PC-9 (cell line): Measurements from ENCODE around the gene ADAMTS2. TPM values are rescaled to one million over a fixed set of nuclear protein-coding genes. Genes with fewer than 3 reads are reported as not detected.

Source experiments
- BruUV-seq: library from RNA; stranded (reverse); fragments of 400-500 nt; replicated peaks from 2 replicates; lab custom pipeline; 2021; lab: Mats Ljungman, UMichigan
- CTCF ChIA-PET: fragments of 300-600 bp; sonication (Branson Sonifier 250); formaldehyde crosslinking; loops from one replicate; lab custom pipeline; 2022; ENCODE audit warnings: antibody characterized with exemption; lab: Charles Lee
- POLR2A ChIA-PET: fragments of 300-600 bp; sonication (Branson Sonifier 250); formaldehyde crosslinking; loops from one replicate; lab custom pipeline; 2022; ENCODE audit warnings: antibody characterized with exemption; ENCODE audit not compliant: unreplicated experiment; lab: Charles Lee
- DNase-seq, 2 experiments: peaks; one replicate each; pipeline versions ENCODE4 v3.0.0 to v3.0.0-alpha.2; 2015 to 2022; ENCODE audit warnings: mixed read lengths in 1 of 2
- H2AFZ ChIP-seq: fragments of 200-600 bp; sonication (generic); 2 replicates; pipeline ENCODE4 v1.8.1; 2017; ENCODE audit warnings: antibody characterized with exemption
- H3F3A ChIP-seq: fragments of 200-600 bp; sonication (generic); 2 replicates; pipeline ENCODE4 v1.8.1; 2017; ENCODE audit warnings: antibody characterized with exemption, mild to moderate bottlenecking, low read depth; ENCODE audit not compliant: insufficient read depth
- H3K27ac ChIP-seq: fragments of 200-600 bp; sonication (generic); 2 replicates; pipeline ENCODE4 v1.6.1; 2016; ENCODE audit warnings: mixed run types
- H3K27me3 ChIP-seq: fragments of 200-600 bp; sonication (generic); 2 replicates; pipeline ENCODE4 v1.6.1; 2016; ENCODE audit warnings: low read depth, mixed run types; ENCODE audit not compliant: insufficient read depth
- H3K36me3 ChIP-seq: fragments of 200-600 bp; sonication (generic); 2 replicates; pipeline ENCODE4 v1.6.1; 2016; ENCODE audit warnings: low read depth, mixed run types
- H3K4me1 ChIP-seq: fragments of 200-600 bp; sonication (generic); replicated peaks from 2 replicates; pipeline ENCODE4 v1.6.1; 2016; ENCODE audit warnings: mixed run types; ENCODE audit not compliant: insufficient read depth
- H3K4me2 ChIP-seq: fragments of 200-600 bp; sonication (generic); 2 replicates; pipeline ENCODE4 v1.6.1; 2017; ENCODE audit warnings: mixed run types
- H3K4me3 ChIP-seq: fragments of 200-600 bp; sonication (generic); 2 replicates; pipeline ENCODE4 v1.6.1; 2016; ENCODE audit warnings: mixed run types
- H3K79me2 ChIP-seq: fragments of 200-600 bp; sonication (generic); 2 replicates; pipeline ENCODE4 v1.6.1; 2017; ENCODE audit warnings: low read depth, mixed run types
- H3K9me2 ChIP-seq: fragments of 200-600 bp; sonication (generic); 2 replicates; pipeline ENCODE4 v1.8.1; 2017; ENCODE audit warnings: mild to moderate bottlenecking; ENCODE audit not compliant: insufficient read depth
- H3K9me3 ChIP-seq: fragments of 200-600 bp; sonication (generic); 2 replicates; pipeline ENCODE4 v1.8.1; 2016; ENCODE audit warnings: low read depth; ENCODE audit not compliant: insufficient read depth
- H4K20me1 ChIP-seq: fragments of 200-600 bp; sonication (generic); 2 replicates; pipeline ENCODE4 v1.8.1; 2017; ENCODE audit not compliant: insufficient read depth
- EZH2 ChIP-seq: fragments of 200-600 bp; sonication (generic); IDR thresholded peaks from 2 replicates; pipeline ENCODE4 v1.8.0; 2017; ENCODE audit warnings: antibody characterized with exemption, low read depth
- intact Hi-C: fragments of 100-400 bp; cut with micrococcal nuclease; formaldehyde crosslinking; loops from one replicate; pipeline ENCODE4 v1.10.0; 2022; ENCODE audit not compliant: unreplicated experiment
- total RNA-seq: library from RNA; stranded (reverse); gene quantifications from 2 replicates; pipeline ENCODE4 v1.2.3, GENCODE V29; 2021
- TF ChIP-seq, protein P1 (sequence below): fragments of 200-600 bp; sonication (generic); conservative IDR thresholded peaks from 2 replicates; pipeline ENCODE4 v1.6.1; 2017; ENCODE audit warnings: mixed run types, antibody characterized with exemption, mild to moderate bottlenecking, moderate library complexity

ADAMTS2 gene
- total RNA-seq, 1 experiment from 2014 or later, result not detected

DNA sequence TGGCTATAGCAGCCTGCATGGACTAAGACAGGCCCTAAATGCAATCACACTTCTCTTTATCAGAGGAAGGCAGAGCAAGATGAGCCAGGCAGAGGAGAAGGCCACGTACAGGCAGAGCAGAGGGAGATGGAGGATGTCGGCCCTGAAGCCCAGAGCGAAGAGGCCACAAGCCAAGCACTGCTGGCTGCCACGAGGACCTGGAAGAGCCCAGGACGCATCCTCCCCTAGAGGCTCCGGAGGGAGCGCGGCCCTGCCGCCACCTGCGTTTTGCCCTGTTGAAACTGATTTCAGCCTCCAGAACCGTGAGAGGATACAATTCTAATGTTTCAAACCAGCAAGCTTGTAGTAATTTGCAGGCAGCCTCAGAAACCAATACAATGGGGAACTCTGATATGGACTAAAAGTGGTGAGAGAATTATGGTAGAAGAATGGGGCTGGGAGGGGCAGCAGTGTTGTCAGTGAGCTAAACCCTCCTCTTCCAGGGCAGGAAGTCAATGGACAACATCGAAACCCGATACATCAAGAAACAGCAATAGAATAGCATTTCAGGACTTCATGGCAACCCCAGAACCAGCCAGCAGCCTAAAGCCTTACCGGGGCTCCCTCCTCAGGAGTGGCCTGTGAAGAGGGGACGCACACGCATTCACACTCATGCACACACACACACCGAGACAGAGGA lies 32.6 kb downstream of the ADAMTS2 start:
- ChIA-PET CTCF (interaction anchor here (0.7 kb wide), 1 partner anchor 900 kb away, joined by 3 read pairs; no protein-coding TSS in a partner anchor), POLR2A (no interaction called here)
- Histone ChIP-seq H3K4me3 (no peak overlapping the region), H3K27me3 (peaks cover 93% of the 10 kb centered on the region), H3K4me2 (no peak overlapping the region), H2AFZ (no peak overlapping the region), H3K4me1 (no peaks in the 10 kb centered on the region), H3K9me2 (no peaks in the 10 kb centered on the region), H3K27ac (no peak overlapping the region), H3F3A (no peaks in the 10 kb centered on the region), H3K36me3 (no peaks in the 10 kb centered on the region), H3K9me3 (no peaks in the 10 kb centered on the region), H4K20me1 (no peaks in the 10 kb centered on the region), H3K79me2 (no peaks in the 10 kb centered on the region)
- intact Hi-C loops, result no loop called here
- TF ChIP-seq, protein P1, sequence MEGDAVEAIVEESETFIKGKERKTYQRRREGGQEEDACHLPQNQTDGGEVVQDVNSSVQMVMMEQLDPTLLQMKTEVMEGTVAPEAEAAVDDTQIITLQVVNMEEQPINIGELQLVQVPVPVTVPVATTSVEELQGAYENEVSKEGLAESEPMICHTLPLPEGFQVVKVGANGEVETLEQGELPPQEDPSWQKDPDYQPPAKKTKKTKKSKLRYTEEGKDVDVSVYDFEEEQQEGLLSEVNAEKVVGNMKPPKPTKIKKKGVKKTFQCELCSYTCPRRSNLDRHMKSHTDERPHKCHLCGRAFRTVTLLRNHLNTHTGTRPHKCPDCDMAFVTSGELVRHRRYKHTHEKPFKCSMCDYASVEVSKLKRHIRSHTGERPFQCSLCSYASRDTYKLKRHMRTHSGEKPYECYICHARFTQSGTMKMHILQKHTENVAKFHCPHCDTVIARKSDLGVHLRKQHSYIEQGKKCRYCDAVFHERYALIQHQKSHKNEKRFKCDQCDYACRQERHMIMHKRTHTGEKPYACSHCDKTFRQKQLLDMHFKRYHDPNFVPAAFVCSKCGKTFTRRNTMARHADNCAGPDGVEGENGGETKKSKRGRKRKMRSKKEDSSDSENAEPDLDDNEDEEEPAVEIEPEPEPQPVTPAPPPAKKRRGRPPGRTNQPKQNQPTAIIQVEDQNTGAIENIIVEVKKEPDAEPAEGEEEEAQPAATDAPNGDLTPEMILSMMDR, result no peak
- no peak for TF ChIP-seq EZH2
- BruUV-seq, result no TSS peak
- no peak for DNase-seq

DNA sequence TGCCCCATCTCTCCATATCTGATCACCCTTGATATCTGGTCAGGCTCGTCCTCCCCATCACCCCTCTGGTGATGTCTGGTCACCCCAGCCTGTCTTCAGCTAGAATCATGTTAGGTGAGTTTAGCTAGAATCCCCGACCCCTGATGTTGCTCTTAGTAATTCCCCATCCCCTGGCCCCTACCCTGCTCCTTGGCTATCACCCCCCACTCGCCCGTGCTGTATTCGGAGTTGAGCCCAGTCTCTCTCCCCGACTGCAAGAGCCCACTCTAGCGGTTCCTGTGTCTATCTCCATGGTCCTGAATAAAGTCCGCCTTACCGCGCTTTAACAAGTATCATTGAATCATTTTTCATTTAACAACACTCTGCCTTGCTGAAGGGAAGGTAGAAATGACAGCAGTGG lies 33.7 kb downstream of the ADAMTS2 start:
- ChIA-PET CTCF (no interaction called here), POLR2A (no interaction called here)
- Histone ChIP-seq H3K36me3 (no peaks in the 10 kb centered on the region), H4K20me1 (no peaks in the 10 kb centered on the region), H3K4me1 (no peaks in the 10 kb centered on the region), H3K4me3 (no peak overlapping the region), H3K4me2 (no peak overlapping the region), H3K79me2 (no peaks in the 10 kb centered on the region), H3K9me3 (no peaks in the 10 kb centered on the region), H2AFZ (no peak overlapping the region), H3F3A (no peaks in the 10 kb centered on the region), H3K27ac (no peak overlapping the region), H3K9me2 (no peaks in the 10 kb centered on the region), H3K27me3 (peaks cover 93% of the 10 kb centered on the region)
- BruUV-seq, result no TSS peak
- intact Hi-C loops, result no loop called here
- TF ChIP-seq EZH2, result no peak
- TF ChIP-seq, protein P1, result no peak
- DNase-seq, result no peak

DNA sequence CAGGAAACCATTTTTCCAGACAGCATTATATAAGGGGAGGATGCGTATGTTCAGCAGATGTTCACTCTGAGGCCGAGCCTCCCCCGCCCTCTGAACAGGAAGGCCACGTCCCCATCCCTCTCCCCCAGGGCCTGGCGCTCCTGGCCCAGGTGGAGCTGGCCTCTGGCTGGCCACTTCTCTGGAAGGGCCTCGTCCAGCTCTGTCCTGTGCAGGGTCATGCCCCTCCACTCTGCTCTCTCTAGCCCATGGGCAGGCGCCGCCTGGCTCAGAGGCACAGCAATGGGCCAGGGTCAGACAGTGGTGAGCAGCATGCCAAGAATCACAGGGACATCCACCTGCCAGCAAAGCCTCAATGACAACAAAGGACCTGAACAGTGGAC lies 34.2 kb downstream of the ADAMTS2 start:
- Histone ChIP-seq H4K20me1 (no peaks in the 10 kb centered on the region), H2AFZ (no peak overlapping the region), H3K9me2 (no peaks in the 10 kb centered on the region), H3K79me2 (no peaks in the 10 kb centered on the region), H3K27ac (no peak overlapping the region), H3K4me1 (no peaks in the 10 kb centered on the region), H3K4me2 (no peak overlapping the region), H3K36me3 (no peaks in the 10 kb centered on the region), H3K9me3 (no peaks in the 10 kb centered on the region), H3K4me3 (no peak overlapping the region), H3K27me3 (peaks cover 93% of the 10 kb centered on the region), H3F3A (no peaks in the 10 kb centered on the region)
- no TSS peak for BruUV-seq
- intact Hi-C loops, result no loop called here
- TF ChIP-seq EZH2, result no peak
- TF ChIP-seq, protein P1, result no peak
- no peak for DNase-seq
- POLR2A ChIA-PET, result no interaction called here
- CTCF ChIA-PET, result no interaction called here
